Sigmoid colon (tissue), 3 donors: ENCODE measurements around the gene FSTL4.

ENCODE experiments used
- CTCF ChIP-seq, 4 experiments: fragments of 450-650 bp in 3 of 4; fragments of 200-600 bp in 1 of 4; IDR thresholded peaks; one replicate each; pipeline ENCODE4 v1.5.1; 2016 to 2019; ENCODE audit warnings: antibody characterized with exemption in 4 of 4, mild to moderate bottlenecking in 3 of 4, moderate library complexity in 2 of 4
- POLR2A ChIP-seq, 2 donors: fragments of 450-650 bp; IDR thresholded peaks; one replicate each; pipeline ENCODE4 v1.6.1; 2016; ENCODE audit warnings: antibody characterized with exemption in 2 of 2, mild to moderate bottlenecking in 2 of 2, moderate library complexity in 2 of 2

- TF ChIP-seq POLR2A (IDR thresholded peaks at IDR 0.05): no peak
- no peak for TF ChIP-seq CTCF (IDR thresholded peaks at IDR 0.05)
These were observed 377.4 kb downstream of the FSTL4 start for GRCh38 chr5:133234911-133235310.
